Tibial artery (tissue), 4 donors: ENCODE results near the gene GJC2.

Experiments
- DNase-seq, 2 donors: peaks; one replicate each; pipeline ENCODE4 v3.0.0-alpha.2; 2019
- H3K27ac ChIP-seq, 2 donors: fragments of 200-600 bp; sonication (generic) in 1 of 2; 1 replicate in 1 of 2; 2 replicates in 1 of 2; pipeline ENCODE4 v1.5.1; 2018 to 2019; ENCODE audit warnings: mild to moderate bottlenecking in 1 of 2
- H3K27me3 ChIP-seq, 2 donors: fragments of 200-600 bp; sonication (generic) in 1 of 2; one replicate each; pipeline versions ENCODE4 v1.5.1 to v1.6.0; 2016 to 2019
- H3K36me3 ChIP-seq, 3 donors: fragments of 200-600 bp; sonication (generic) in 2 of 3; one replicate each; pipeline ENCODE4 v1.5.1; 2016 to 2019; ENCODE audit warnings: mild to moderate bottlenecking in 2 of 3
- H3K4me1 ChIP-seq, 4 donors: fragments of 200-600 bp; sonication (generic) in 2 of 4; 1 replicate in 3 of 4; 2 replicates in 1 of 4; pipeline ENCODE4 v1.5.1; 2016 to 2019
- H3K4me3 ChIP-seq, 2 donors: fragments of 200-600 bp; sonication (generic) in 1 of 2; 1 replicate in 1 of 2; 2 replicates in 1 of 2; pipeline ENCODE4 v1.5.1; 2018 to 2019; ENCODE audit warnings: mild to moderate bottlenecking in 2 of 2
- H3K9me3 ChIP-seq, 3 donors: fragments of 200-600 bp; sonication (generic) in 1 of 3; one replicate each; pipeline ENCODE4 v1.5.1; 2016 to 2019
- intact Hi-C: fragments of 100-400 bp; cut with DNase I; formaldehyde crosslinking; loops from one replicate; pipeline ENCODE4 v1.15.0; 2023; ENCODE audit warnings: low total_unique reads
- TF ChIP-seq, protein P1 (sequence below), 2 experiments: fragments of 200-600 bp in 1 of 2; fragments of 450-650 bp in 1 of 2; IDR thresholded peaks; one replicate each; pipeline ENCODE4 v1.5.1; 2017 to 2019; ENCODE audit warnings: antibody characterized with exemption in 2 of 2, mild to moderate bottlenecking in 1 of 2, moderate library complexity in 1 of 2

Gene GJC2

DNA sequence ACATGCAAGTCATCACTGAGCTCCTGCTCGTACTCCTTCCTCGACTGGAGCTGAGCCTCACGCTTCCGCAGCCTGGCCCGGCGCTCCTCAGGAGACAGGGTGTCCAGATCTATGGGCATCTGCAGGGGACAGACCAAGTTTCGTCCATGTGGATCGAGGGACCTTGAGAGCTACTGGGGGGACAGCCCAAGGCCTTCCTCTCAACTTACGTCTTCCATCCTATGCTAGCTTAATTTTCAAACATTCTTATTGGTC, 43.0 kb upstream of the GJC2 start:
- no peak overlapping the region for H3K4me3 ChIP-seq
- no peaks in the 10 kb centered on the region for H3K27me3 ChIP-seq
- no peaks in the 10 kb centered on the region for H3K9me3 ChIP-seq
- TF ChIP-seq, protein P1, sequence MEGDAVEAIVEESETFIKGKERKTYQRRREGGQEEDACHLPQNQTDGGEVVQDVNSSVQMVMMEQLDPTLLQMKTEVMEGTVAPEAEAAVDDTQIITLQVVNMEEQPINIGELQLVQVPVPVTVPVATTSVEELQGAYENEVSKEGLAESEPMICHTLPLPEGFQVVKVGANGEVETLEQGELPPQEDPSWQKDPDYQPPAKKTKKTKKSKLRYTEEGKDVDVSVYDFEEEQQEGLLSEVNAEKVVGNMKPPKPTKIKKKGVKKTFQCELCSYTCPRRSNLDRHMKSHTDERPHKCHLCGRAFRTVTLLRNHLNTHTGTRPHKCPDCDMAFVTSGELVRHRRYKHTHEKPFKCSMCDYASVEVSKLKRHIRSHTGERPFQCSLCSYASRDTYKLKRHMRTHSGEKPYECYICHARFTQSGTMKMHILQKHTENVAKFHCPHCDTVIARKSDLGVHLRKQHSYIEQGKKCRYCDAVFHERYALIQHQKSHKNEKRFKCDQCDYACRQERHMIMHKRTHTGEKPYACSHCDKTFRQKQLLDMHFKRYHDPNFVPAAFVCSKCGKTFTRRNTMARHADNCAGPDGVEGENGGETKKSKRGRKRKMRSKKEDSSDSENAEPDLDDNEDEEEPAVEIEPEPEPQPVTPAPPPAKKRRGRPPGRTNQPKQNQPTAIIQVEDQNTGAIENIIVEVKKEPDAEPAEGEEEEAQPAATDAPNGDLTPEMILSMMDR (IDR thresholded peaks at IDR 0.05): no peak
- no peak for DNase-seq
- intact Hi-C loops: loop anchor here (10.0 kb wide), 1 partner anchor 58 kb away; the partner anchor contains the start of gene IBA57
- H3K27ac ChIP-seq: no peak overlapping the region
- H3K36me3 ChIP-seq: peaks cover 0 to 27% (median 21%) of the 10 kb centered on the region in 3 donors
- peaks cover 0 to 40% (median 35%) of the 10 kb centered on the region in 4 donors for H3K4me1 ChIP-seq

DNA sequence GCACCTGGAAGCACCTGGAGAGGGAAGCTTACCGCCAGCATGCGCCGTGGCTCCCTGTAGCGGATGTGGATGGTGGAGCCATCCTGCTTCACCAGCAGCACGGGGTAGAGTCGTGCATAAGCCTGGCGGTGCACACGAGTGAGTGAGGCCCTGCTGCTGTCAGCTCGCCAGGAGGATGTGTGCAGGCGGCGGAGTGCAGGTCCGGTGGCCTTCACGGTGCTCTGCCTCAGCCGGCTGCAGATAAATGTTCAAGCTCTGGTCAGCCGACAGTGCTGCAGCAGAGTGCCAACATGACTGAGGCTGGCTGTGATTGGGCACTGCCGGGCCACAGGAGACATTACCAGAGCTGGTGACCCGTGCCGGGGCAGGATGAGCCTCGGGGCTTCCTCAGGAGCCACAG, 42.1 kb upstream of the GJC2 start:
- H3K27ac ChIP-seq: no peak overlapping the region

DNA sequence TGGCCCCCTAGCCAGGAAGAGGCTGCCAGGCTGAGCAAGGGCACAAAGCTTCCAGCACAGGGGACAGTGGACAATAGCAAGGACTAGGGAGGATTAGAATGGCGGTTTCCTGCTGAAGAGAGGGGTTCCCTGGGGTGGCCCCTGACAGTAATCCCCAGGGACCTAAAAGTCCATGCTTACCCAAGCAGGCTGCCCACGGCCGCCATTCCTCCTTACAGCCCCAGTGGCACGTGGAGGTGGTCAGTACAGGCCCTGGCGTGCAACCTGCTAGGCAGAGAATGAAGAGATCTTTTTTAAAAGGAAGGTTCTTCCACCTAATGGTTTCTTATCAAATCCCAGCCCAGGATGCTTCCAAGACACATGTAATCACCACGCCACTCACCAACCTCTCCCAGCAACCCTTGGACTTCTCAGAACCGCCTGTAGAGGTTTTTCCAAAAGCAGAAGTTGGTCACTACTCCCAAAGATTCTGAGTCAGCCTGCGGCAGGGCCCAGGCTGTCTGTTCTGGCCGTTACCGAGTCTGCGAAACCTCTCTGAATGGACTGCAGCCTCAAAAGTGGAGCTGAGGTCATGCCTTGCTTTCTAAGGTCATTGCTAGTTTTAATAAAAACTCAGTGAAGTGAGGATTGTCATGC, 41.6 kb upstream of the GJC2 start:
- intact Hi-C loops: loop anchor here (10.0 kb wide), 1 partner anchor 57 kb away; the partner anchor contains the start of gene IBA57
- peaks cover 0 to 32% (median 27%) of the 10 kb centered on the region in 4 donors for H3K4me1 ChIP-seq
- peak overlapping the region; percentile 68 to 81 for H3K4me3 ChIP-seq
- DNase-seq: no peak
- H3K9me3 ChIP-seq: no peaks in the 10 kb centered on the region
- peaks cover 0 to 27% (median 21%) of the 10 kb centered on the region in 3 donors for H3K36me3 ChIP-seq
- TF ChIP-seq, protein P1 (IDR thresholded peaks at IDR 0.05): no peak
- peak overlapping the region; percentile 92 to 95 for H3K27ac ChIP-seq
- H3K27me3 ChIP-seq: no peaks in the 10 kb centered on the region

More for the DNA sequence above, 42.1 kb upstream of the GJC2 start:
- H3K4me1 ChIP-seq: peaks cover 0 to 32% (median 27%) of the 10 kb centered on the region in 4 donors
- H3K9me3 ChIP-seq: no peaks in the 10 kb centered on the region
- no peak for DNase-seq
- TF ChIP-seq, protein P1 (IDR thresholded peaks at IDR 0.05): no peak
- intact Hi-C loops: loop anchor here (10.0 kb wide), 1 partner anchor 57 kb away; the partner anchor contains the start of gene IBA57
- H3K36me3 ChIP-seq: peaks cover 0 to 27% (median 21%) of the 10 kb centered on the region in 3 donors
- no peak overlapping the region for H3K4me3 ChIP-seq
- H3K27me3 ChIP-seq: no peaks in the 10 kb centered on the region

DNA sequence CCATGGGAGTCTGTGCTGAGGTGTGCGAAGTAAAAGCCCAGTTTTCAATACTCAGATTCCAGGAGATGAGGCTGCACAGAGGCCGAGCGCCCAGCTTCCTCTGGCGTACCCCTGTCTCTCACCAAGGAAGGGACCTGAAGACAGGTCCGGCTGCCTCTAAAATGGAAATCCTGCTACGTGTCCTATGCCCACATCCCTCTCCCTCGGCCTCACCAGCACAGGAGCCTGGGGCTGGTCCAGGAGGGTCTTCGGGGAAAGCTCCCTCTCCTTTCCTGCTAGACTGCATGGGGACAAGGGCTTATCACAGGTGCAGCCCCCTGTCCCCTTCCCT, 41.0 kb upstream of the GJC2 start:
- intact Hi-C loops: loop anchor here (10.0 kb wide), 1 partner anchor 56 kb away; the partner anchor contains the start of gene IBA57
- Histone ChIP-seq H3K9me3 (no peaks in the 10 kb centered on the region), H3K27ac (peak overlapping the region; percentile 92 to 95), H3K4me1 (peaks cover 0 to 29% (median 23%) of the 10 kb centered on the region in 4 donors), H3K27me3 (no peaks in the 10 kb centered on the region), H3K36me3 (peaks cover 0 to 27% (median 21%) of the 10 kb centered on the region in 3 donors), H3K4me3 (peak overlapping the region; percentile 68 to 81)
- TF ChIP-seq, protein P1 (IDR thresholded peaks at IDR 0.05): no peak
- no peak for DNase-seq

DNA sequence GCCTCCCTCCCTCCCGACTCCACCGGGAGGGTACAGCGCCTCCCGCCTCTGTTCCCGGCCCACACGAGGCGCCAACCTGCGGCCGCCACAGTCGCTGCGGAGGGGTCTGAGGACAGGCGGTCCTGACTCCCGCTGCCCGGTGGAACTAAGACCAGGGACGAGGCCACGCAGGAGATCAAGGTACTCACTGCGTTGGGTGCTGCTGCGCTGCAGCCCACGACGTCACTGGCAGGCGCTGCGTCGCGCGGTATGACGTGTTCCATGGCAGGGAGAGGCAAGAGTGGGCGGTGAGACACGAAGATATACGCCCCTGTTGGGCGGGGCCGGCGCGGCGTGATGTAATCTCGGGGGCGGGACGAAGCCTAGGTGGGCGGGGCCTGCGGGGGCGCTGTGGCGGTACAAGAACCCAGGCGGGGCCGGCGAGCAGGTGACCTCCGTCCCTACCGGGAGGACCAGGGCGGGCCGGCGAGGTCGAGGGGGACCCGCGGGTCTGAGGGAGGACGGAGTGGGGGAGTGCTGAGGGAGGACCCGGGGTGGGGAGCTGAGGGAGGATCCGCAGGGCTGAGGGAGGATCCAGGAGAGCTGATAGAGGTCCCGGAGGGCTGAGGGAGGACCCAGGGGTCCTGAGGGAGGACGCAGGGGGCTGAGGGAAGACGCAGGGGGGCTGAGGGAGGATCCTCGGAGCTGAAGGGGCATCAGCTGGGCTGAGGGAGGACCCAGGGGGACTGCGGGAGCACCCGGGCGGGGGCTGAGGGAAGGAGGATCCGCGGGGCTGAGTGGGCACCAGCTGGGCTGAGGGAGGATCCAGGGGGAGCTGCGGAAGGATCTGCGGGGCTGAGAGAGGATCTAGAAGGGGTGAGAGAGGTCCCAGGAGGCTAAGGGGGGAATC, 40.4 kb upstream of the GJC2 start, which contains the start of gene MRPL55:
MRPL55 (minus strand) TSS at position 227 of the 889 bp plus-strand sequence. CDS start 1,039 bp downstream, outside the sequence.
- H3K9me3 ChIP-seq: no peaks in the 10 kb centered on the region
- no peaks in the 10 kb centered on the region for H3K27me3 ChIP-seq
- peak; percentile 97 to 99 for DNase-seq
- H3K27ac ChIP-seq: peak within 1 kb of the TSS; percentile 92 to 95
- H3K4me3 ChIP-seq: peak within 1 kb of the TSS; percentile 68 to 81
- peaks cover 0 to 27% (median 21%) of the 10 kb centered on the region in 3 donors for H3K36me3 ChIP-seq
- TF ChIP-seq, protein P1 (IDR thresholded peaks at IDR 0.05): peak in 1 of 2 experiments; percentile 13
- peaks cover 0 to 23% (median 19%) of the 10 kb centered on the region in 4 donors for H3K4me1 ChIP-seq
- intact Hi-C loops: loop anchor here (10.0 kb wide), 1 partner anchor 55 kb away; the partner anchor contains the start of gene IBA57
